Measurements from ENCODE around the gene FOXD2. TPM values are rescaled to one million over a fixed set of nuclear protein-coding genes. Genes with fewer than 3 reads are reported as not detected.
A peak's percentile ranks its signal among the peaks of the same experiment; 100 is the strongest.

Gene FOXD2
- total and polyA plus RNA-seq, 7 experiments from 2014 or later, result 0.05 to 0.59 (median 0.22) TPM

GRCh38 chr1:47415728-47416318 is 22.0 kb upstream of the FOXD2 start, which contains the start of gene FOXE3:
Gene FOXE3, plus strand, starts transcription at chr1:47416285. Its CDS starts 31 bp downstream, at chr1:47416316.
- Mint-ChIP-seq H3K4me1 (peaks cover 0 to 13% (median 6%) of the 10 kb centered on the region in 7 donors), H3K4me3 (peak within 1 kb of the TSS; percentile 2 to 74 (median 48)), H3K36me3 (no peaks in the 10 kb centered on the region), H3K27me3 (peaks cover 44 to 66% (median 48%) of the 10 kb centered on the region in 5 donors), H3K9me3 (peaks cover 0 to 1% (median 0%) of the 10 kb centered on the region in 11 donors), H3K27ac (no peak within 1 kb of the TSS)
- Histone ChIP-seq H3K9me3 (ENCODE audit: control insufficient read depth in 2 of 3, low read length in 3 of 3) (no peaks in the 10 kb centered on the region), H3K27ac (ENCODE audit: low read depth, low read length) (no peak within 1 kb of the TSS), H3K36me3 (ENCODE audit: control insufficient read depth in 2 of 3, insufficient read depth in 3 of 3, low read length in 3 of 3) (no peaks in the 10 kb centered on the region), H3K27me3 (ENCODE audit: control insufficient read depth in 2 of 2, insufficient read depth in 2 of 2, low read length in 2 of 2) (no peaks in the 10 kb centered on the region), H3K4me1 (ENCODE audit: control insufficient read depth in 2 of 2, insufficient read depth in 2 of 2, low read length in 2 of 2) (no peaks in the 10 kb centered on the region), H3K4me3 (ENCODE audit: low read length) (no peak within 1 kb of the TSS)
- POLR2A ChIA-PET, result no interaction called here
- no peak for ATAC-seq
- no peak for DNase-seq
- CTCF ChIA-PET, result no interaction called here
- intact Hi-C loops (cut with micrococcal nuclease), result no loop called here

DNA sequence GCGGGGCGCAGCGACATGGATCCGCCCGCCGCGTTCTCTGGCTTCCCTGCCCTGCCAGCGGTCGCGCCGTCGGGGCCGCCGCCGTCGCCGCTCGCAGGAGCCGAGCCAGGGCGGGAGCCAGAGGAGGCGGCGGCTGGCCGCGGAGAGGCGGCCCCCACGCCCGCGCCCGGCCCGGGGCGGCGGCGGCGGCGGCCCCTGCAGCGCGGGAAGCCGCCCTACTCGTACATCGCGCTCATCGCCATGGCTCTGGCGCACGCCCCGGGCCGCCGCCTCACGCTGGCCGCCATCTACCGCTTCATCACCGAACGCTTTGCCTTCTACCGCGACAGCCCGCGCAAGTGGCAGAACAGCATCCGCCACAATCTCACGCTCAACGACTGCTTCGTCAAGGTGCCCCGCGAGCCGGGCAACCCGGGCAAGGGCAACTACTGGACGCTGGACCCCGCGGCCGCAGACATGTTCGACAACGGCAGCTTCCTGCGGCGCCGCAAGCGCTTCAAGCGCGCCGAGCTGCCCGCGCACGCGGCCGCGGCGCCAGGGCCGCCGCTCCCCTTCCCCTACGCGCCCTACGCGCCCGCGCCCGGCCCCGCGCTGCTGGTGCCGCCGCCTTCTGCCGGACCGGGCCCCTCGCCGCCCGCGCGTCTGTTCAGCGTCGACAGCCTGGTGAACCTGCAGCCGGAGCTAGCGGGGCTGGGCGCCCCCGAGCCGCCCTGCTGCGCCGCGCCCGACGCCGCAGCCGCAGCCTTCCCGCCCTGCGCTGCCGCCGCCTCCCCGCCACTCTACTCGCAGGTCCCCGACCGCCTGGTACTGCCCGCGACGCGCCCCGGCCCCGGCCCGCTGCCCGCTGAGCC is 21.3 kb upstream of the FOXD2 start:
- peaks cover 46 to 72% (median 53%) of the 10 kb centered on the region in 5 donors for H3K27me3 Mint-ChIP-seq
- no peak overlapping the region for H3K27ac Mint-ChIP-seq
- H3K4me1 Mint-ChIP-seq, result peaks cover 0 to 13% (median 6%) of the 10 kb centered on the region in 7 donors
- no peaks in the 10 kb centered on the region for H3K36me3 Mint-ChIP-seq
- intact Hi-C loops (cut with micrococcal nuclease), result no loop called here
- H3K9me3 ChIP-seq (ENCODE audit: control insufficient read depth in 2 of 3, low read length in 3 of 3), result no peaks in the 10 kb centered on the region
- ATAC-seq (no peak), DNase-seq (no peak)
- ChIA-PET CTCF (no interaction called here), POLR2A (no interaction called here)
- no peaks in the 10 kb centered on the region for H3K36me3 ChIP-seq (ENCODE audit: control insufficient read depth in 2 of 3, insufficient read depth in 3 of 3, low read length in 3 of 3)
- H3K27ac ChIP-seq (ENCODE audit: low read depth, low read length), result no peak overlapping the region
- H3K27me3 ChIP-seq (ENCODE audit: control insufficient read depth in 2 of 2, insufficient read depth in 2 of 2, low read length in 2 of 2), result no peaks in the 10 kb centered on the region
- no peaks in the 10 kb centered on the region for H3K4me1 ChIP-seq (ENCODE audit: control insufficient read depth in 2 of 2, insufficient read depth in 2 of 2, low read length in 2 of 2)
- H3K4me3 ChIP-seq (ENCODE audit: low read length), result no peak overlapping the region
- peak overlapping the region in 8 of 10 donors; percentile 38 to 74 (median 51) for H3K4me3 Mint-ChIP-seq
- H3K9me3 Mint-ChIP-seq, result peaks cover 0 to 1% (median 0%) of the 10 kb centered on the region in 11 donors

- ChIA-PET POLR2A (no interaction called here), CTCF (no interaction called here)
- peaks cover 0 to 13% (median 6%) of the 10 kb centered on the region in 7 donors for H3K4me1 Mint-ChIP-seq
- Histone ChIP-seq H3K4me3 (ENCODE audit: low read length) (no peak overlapping the region), H3K4me1 (ENCODE audit: control insufficient read depth in 2 of 2, insufficient read depth in 2 of 2, low read length in 2 of 2) (no peaks in the 10 kb centered on the region), H3K9me3 (ENCODE audit: control insufficient read depth in 2 of 3, low read length in 3 of 3) (no peaks in the 10 kb centered on the region), H3K36me3 (ENCODE audit: control insufficient read depth in 2 of 3, insufficient read depth in 3 of 3, low read length in 3 of 3) (no peaks in the 10 kb centered on the region), H3K27ac (ENCODE audit: low read depth, low read length) (no peak overlapping the region), H3K27me3 (ENCODE audit: control insufficient read depth in 2 of 2, insufficient read depth in 2 of 2, low read length in 2 of 2) (no peaks in the 10 kb centered on the region)
- H3K4me3 Mint-ChIP-seq, result peak overlapping the region in 8 of 10 donors; percentile 13 to 78 (median 52)
- DNase-seq (no peak), ATAC-seq (no peak)
- intact Hi-C loops (cut with micrococcal nuclease), result no loop called here
- no peaks in the 10 kb centered on the region for H3K36me3 Mint-ChIP-seq
- H3K27ac Mint-ChIP-seq, result no peak overlapping the region
- H3K27me3 Mint-ChIP-seq, result peaks cover 46 to 76% (median 54%) of the 10 kb centered on the region in 5 donors
- peaks cover 0 to 1% (median 0%) of the 10 kb centered on the region in 11 donors for H3K9me3 Mint-ChIP-seq
Measured at GRCh38 chr1:47417170-47418044, 20.4 kb upstream of the FOXD2 start.

- Mint-ChIP-seq H3K27me3 (peaks cover 46 to 77% (median 54%) of the 10 kb centered on the region in 5 donors), H3K4me3 (peak overlapping the region in 8 of 10 donors; percentile 12 to 78 (median 38)), H3K27ac (no peak overlapping the region), H3K9me3 (peaks cover 0 to 1% (median 0%) of the 10 kb centered on the region in 11 donors), H3K4me1 (peaks cover 0 to 13% (median 6%) of the 10 kb centered on the region in 7 donors), H3K36me3 (no peaks in the 10 kb centered on the region)
- CTCF ChIA-PET, result no interaction called here
- Histone ChIP-seq H3K4me3 (ENCODE audit: low read length) (no peak overlapping the region), H3K9me3 (ENCODE audit: control insufficient read depth in 2 of 3, low read length in 3 of 3) (no peaks in the 10 kb centered on the region), H3K4me1 (ENCODE audit: control insufficient read depth in 2 of 2, insufficient read depth in 2 of 2, low read length in 2 of 2) (no peaks in the 10 kb centered on the region), H3K36me3 (ENCODE audit: control insufficient read depth in 2 of 3, insufficient read depth in 3 of 3, low read length in 3 of 3) (no peaks in the 10 kb centered on the region), H3K27ac (ENCODE audit: low read depth, low read length) (no peak overlapping the region), H3K27me3 (ENCODE audit: control insufficient read depth in 2 of 2, insufficient read depth in 2 of 2, low read length in 2 of 2) (no peaks in the 10 kb centered on the region)
- ATAC-seq, result no peak
- no peak for DNase-seq
- intact Hi-C loops (cut with micrococcal nuclease), result no loop called here
- POLR2A ChIA-PET, result no interaction called here
Measured at GRCh38 chr1:47418122-47418521, 19.7 kb upstream of the FOXD2 start.

- ATAC-seq (no peak), DNase-seq (no peak)
- Histone ChIP-seq H3K9me3 (ENCODE audit: control insufficient read depth in 2 of 3, low read length in 3 of 3) (no peaks in the 10 kb centered on the region), H3K36me3 (ENCODE audit: control insufficient read depth in 2 of 3, insufficient read depth in 3 of 3, low read length in 3 of 3) (no peaks in the 10 kb centered on the region), H3K27ac (ENCODE audit: low read depth, low read length) (no peak overlapping the region), H3K4me1 (ENCODE audit: control insufficient read depth in 2 of 2, insufficient read depth in 2 of 2, low read length in 2 of 2) (no peaks in the 10 kb centered on the region), H3K27me3 (ENCODE audit: control insufficient read depth in 2 of 2, insufficient read depth in 2 of 2, low read length in 2 of 2) (peaks cover 0 to 1% of the 10 kb centered on the region in 2 donors), H3K4me3 (ENCODE audit: low read length) (no peak overlapping the region)
- peaks cover 0 to 1% (median 0%) of the 10 kb centered on the region in 11 donors for H3K9me3 Mint-ChIP-seq
- no peak overlapping the region for H3K27ac Mint-ChIP-seq
- ChIA-PET CTCF (no interaction called here), POLR2A (no interaction called here)
- intact Hi-C loops (cut with micrococcal nuclease), result no loop called here
- H3K4me1 Mint-ChIP-seq, result peaks cover 0 to 13% (median 6%) of the 10 kb centered on the region in 7 donors
- H3K27me3 Mint-ChIP-seq, result peaks cover 46 to 75% (median 53%) of the 10 kb centered on the region in 5 donors
- no peak overlapping the region for H3K4me3 Mint-ChIP-seq
- no peaks in the 10 kb centered on the region for H3K36me3 Mint-ChIP-seq
Measured at GRCh38 chr1:47418681-47419325, 19.0 kb upstream of the FOXD2 start.

- intact Hi-C loops (cut with micrococcal nuclease), result no loop called here
Measured at GRCh38 chr1:47420547-47420946, 17.3 kb upstream of the FOXD2 start.

More at GRCh38 chr1:47420547-47420946, 17.3 kb upstream of the FOXD2 start:
- Histone ChIP-seq H3K4me3 (ENCODE audit: low read length) (no peak overlapping the region), H3K36me3 (ENCODE audit: control insufficient read depth in 2 of 3, insufficient read depth in 3 of 3, low read length in 3 of 3) (no peaks in the 10 kb centered on the region), H3K27me3 (ENCODE audit: control insufficient read depth in 2 of 2, insufficient read depth in 2 of 2, low read length in 2 of 2) (peaks cover 0 to 4% of the 10 kb centered on the region in 2 donors), H3K27ac (ENCODE audit: low read depth, low read length) (no peak overlapping the region), H3K9me3 (ENCODE audit: control insufficient read depth in 2 of 3, low read length in 3 of 3) (no peaks in the 10 kb centered on the region), H3K4me1 (ENCODE audit: control insufficient read depth in 2 of 2, insufficient read depth in 2 of 2, low read length in 2 of 2) (no peaks in the 10 kb centered on the region)
- Mint-ChIP-seq H3K36me3 (no peaks in the 10 kb centered on the region), H3K4me1 (peaks cover 0 to 16% (median 6%) of the 10 kb centered on the region in 7 donors), H3K27ac (no peak overlapping the region), H3K27me3 (peaks cover 37 to 71% (median 49%) of the 10 kb centered on the region in 5 donors), H3K4me3 (no peak overlapping the region), H3K9me3 (peaks cover 0 to 1% (median 0%) of the 10 kb centered on the region in 11 donors)
- CTCF ChIA-PET, result interaction anchor here (0.6 to 0.7 kb wide), 2 partner anchors 27 to 55 kb away, joined by 4 to 5 read pairs; no protein-coding TSS in a partner anchor
- POLR2A ChIA-PET, result no interaction called here
- ATAC-seq (no peak), DNase-seq (no peak)
